AG04449 (cell line): ENCODE results near the gene BACH2.
"Not testable (repeated sequence)": the region's sequence is repeated elsewhere in the genome, so short reads cannot be mapped to it uniquely, and the experiment has no call there.

Source experiments
- CTCF ChIA-PET: fragments of 350-600 bp; formaldehyde crosslinking; extraction: SDS; loops from one replicate; lab custom pipeline; 2021; ENCODE audit warnings: antibody characterized with exemption; lab: Yijun Ruan, JAX
- POLR2A ChIA-PET: fragments of 400-600, 350-600 bp; formaldehyde crosslinking; extraction: SDS; loops from one replicate; lab custom pipeline; 2020; ENCODE audit warnings: antibody characterized with exemption, inconsistent platforms; lab: Yijun Ruan, JAX
- DNase-seq: peaks from one replicate; pipeline ENCODE4 v3.0.0-alpha.2; 2010; ENCODE audit warnings: low read depth, low spot score
- H3K4me3 ChIP-seq: 2 replicates; pipeline ENCODE4 v1.5.1; 2011; ENCODE audit warnings: low read depth, mild to moderate bottlenecking, control low read depth, low read length
- TF ChIP-seq, protein P1 (sequence below): IDR thresholded peaks from one replicate; pipeline ENCODE4 v1.5.1; 2011; ENCODE audit warnings: mild to moderate bottlenecking, moderate library complexity, low read length, control low read depth, inconsistent platforms; ENCODE audit not compliant: insufficient read depth; ENCODE audit errors: missing control alignments

The BACH2 gene

DNA sequence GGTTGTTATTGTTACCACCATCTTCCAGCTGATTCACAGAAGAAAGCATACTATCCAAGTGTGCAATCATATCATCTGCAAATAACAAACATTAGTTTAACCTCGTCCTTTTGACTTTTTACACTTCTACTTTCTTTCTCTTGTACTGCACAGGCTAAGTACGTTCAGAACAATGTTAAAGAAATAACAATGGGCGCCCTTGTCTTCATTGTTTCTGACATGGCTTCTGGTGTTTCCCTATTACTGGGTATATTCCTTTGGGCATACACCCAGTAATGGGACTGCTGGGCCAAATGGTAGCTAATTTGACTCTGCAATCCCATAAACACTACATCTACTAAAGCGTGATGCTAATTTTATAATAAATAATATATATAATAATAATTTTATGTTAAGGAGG is 255.7 kb downstream of the BACH2 start:
- no peak for DNase-seq
- ChIA-PET CTCF (no interaction called here), POLR2A (no interaction called here)
- no peak overlapping the region for H3K4me3 ChIP-seq
- TF ChIP-seq, protein P1, sequence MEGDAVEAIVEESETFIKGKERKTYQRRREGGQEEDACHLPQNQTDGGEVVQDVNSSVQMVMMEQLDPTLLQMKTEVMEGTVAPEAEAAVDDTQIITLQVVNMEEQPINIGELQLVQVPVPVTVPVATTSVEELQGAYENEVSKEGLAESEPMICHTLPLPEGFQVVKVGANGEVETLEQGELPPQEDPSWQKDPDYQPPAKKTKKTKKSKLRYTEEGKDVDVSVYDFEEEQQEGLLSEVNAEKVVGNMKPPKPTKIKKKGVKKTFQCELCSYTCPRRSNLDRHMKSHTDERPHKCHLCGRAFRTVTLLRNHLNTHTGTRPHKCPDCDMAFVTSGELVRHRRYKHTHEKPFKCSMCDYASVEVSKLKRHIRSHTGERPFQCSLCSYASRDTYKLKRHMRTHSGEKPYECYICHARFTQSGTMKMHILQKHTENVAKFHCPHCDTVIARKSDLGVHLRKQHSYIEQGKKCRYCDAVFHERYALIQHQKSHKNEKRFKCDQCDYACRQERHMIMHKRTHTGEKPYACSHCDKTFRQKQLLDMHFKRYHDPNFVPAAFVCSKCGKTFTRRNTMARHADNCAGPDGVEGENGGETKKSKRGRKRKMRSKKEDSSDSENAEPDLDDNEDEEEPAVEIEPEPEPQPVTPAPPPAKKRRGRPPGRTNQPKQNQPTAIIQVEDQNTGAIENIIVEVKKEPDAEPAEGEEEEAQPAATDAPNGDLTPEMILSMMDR = no peak

DNA sequence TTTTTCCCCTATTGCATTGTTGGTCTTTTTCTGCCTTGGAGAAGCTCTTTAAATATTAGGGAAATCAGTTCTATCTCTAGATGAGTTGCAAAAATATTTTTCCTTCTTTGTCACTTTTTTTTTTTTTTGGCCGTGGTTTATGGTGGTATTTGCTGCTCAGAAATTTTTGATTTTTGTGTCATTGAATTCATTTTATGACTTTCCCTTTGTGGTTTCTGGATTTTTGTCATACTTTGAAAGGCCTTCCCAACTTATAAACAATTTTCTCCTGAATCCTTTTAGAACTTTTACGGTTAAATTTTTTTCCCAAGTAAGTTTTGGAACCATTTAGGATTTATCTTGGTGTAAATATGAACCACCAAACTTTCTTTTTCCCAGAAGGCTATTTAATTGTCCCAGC is 256.7 kb downstream of the BACH2 start:
- TF ChIP-seq, protein P1 = no peak
- peak; percentile 16 for DNase-seq
- POLR2A ChIA-PET = no interaction called here
- CTCF ChIA-PET = interaction anchor here (0.7 kb wide), 1 partner anchor 34 kb away, joined by 3 read pairs; no protein-coding TSS in a partner anchor
- H3K4me3 ChIP-seq = no peak overlapping the region

DNA sequence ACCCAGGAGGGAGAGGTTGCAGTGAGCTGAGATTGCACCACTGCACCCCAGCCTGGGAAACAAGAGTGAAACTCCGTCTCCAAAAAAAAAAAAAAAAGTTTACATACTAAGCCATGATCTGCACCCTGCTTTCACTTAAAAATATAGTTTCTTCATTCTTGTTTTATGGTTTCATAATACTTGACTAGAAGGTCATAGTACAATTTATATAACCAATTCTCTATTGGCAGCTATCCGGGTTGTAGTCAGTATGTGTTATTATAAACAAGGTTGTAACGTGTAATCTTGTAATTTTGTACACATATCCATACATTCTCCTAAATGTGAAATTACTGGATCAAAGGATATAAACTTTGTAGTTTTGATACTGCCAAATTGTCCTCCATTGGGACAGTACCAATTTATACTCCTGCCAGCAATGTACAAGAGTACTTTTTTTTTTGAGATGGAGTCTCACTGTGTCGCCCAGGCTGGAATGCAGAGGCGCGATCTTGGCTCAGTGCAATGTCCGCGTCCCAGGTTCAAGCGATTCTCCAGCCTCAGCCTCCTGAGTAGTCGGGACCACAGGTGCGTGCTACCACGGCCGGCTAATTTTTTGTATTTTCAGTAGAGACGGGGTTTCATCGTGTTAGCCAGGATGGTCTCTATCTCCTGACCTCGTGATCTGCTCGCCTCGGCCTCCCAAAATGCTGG is 257.5 kb downstream of the BACH2 start:
- CTCF ChIA-PET = interaction anchor here (0.7 kb wide), 1 partner anchor 34 kb away, joined by 3 read pairs; no protein-coding TSS in a partner anchor
- H3K4me3 ChIP-seq = no peak overlapping the region
- TF ChIP-seq, protein P1 = no peak
- POLR2A ChIA-PET = no interaction called here
- DNase-seq = no peak

DNA sequence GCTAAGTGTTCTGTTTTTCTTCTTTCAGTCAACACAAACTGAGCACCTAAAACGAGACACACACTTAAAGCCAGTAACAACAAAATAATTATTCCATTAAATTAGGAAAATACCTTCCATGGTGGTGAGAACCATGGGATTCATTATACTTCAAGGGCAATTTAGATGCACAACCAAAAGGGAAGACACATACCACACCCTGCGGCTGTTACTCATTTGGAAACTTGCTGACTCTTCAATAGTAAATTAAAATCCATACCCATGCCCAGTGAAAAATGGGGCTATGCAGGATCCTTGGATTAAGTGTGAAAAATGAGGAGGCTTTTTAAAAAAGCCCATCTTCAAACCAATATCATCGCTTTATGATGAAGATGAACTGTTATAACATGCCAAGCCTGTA is 259.7 kb downstream of the BACH2 start:
- no peak overlapping the region for H3K4me3 ChIP-seq
- POLR2A ChIA-PET = no interaction called here
- TF ChIP-seq, protein P1 = no peak
- CTCF ChIA-PET = interaction anchor here (1.5 to 1.8 kb wide), 2 partner anchors 9 to 356 kb away, joined by 3 to 5 read pairs; no protein-coding TSS in a partner anchor
- no peak for DNase-seq

DNA sequence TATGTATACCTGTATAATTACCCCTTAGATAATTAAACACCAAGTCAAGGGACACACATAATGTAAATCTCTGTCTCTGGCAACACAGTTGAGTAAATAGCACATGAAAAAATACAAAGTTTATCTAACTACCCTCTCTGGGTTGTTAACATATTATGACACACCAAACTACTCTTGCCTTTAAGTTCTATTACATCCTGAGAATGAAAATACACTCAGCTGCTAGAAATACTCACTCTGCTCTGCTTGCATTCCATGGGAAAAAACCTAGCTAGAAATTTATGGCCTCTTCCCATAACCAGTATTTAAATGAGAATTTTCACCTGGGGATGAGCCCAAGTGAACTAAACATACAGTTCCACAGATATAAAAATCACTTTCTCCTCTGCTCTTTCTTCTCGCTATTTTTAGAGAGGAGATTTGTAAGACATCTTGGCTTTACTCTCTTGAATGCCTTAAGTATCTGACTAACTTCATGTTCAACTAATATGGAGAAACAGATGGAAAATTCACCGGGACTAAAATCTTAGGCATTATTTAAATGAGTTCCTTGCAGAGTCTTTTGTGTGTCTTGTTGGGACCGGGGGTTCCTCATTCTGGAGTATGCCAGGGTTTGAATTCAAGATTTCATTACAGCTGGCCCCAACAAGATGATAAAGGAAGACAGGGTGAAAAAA is 261.5 kb downstream of the BACH2 start:
- no peak overlapping the region for H3K4me3 ChIP-seq
- POLR2A ChIA-PET = no interaction called here
- TF ChIP-seq, protein P1 = no peak
- no peak for DNase-seq
- CTCF ChIA-PET = interaction anchor here (1.8 kb wide), 1 partner anchor 358 kb away, joined by 5 read pairs; no protein-coding TSS in a partner anchor

DNA sequence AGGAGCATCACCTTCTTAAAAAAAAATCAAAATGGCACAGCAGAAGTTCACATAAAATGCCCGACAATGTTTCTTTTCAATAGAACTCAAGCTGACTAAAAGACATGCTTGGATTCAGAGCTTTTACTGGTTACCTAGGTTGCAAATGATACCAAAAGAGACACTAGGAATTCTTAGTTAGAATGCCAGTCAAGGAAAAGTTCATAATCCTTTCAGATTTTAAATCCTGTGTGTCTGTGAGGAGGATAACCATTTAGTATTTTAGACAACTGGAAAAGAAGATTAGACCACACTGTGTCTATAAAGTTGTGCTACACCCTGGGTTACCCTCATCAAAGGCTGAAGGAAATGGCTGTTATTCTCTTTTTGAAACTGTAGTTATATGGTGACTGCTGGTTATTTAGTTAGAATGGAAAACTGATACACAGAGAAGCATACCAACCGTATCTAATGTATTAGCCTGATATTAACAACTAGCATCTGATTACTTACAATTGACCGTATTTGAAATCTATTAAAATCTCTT is 262.8 kb downstream of the BACH2 start:
- CTCF ChIA-PET = no interaction called here
- TF ChIP-seq, protein P1 = no peak
- no peak for DNase-seq
- POLR2A ChIA-PET = no interaction called here
- H3K4me3 ChIP-seq = no peak overlapping the region

DNA sequence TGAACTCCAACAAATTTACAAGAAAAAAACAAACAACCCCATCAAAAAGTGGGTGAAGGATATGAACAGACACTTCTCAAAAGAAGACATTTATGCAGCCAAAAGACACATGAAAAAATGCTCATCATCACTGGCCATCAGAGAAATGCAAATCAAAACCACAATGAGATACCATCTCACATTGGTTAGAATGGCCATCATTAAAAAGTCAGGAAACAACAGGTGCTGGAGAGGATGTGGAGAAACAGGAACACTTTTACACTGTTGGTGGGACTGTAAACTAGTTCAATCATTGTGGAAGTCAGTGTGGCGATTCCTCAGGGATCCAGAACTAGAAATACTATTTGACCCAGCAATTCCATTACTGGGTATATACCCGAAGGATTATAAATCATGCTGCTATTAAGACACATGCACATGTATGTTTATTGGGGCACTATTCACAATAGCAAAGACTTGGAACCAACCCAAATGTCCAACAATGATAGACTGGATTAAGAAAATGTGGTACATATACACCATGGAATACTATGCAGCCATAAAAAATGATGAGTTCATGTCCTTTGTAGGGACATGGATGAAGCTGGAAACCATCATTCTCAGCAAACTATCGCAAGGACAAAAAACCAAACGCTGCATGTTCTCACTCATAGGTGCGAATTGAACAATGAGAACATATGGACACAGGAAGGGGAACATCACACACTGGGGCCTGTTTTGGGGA is 264.0 kb downstream of the BACH2 start:
- DNase-seq, H3K4me3 ChIP-seq, POLR2A ChIA-PET, CTCF ChIA-PET: not testable (repeated sequence)
